HEK293 (cell line): ENCODE results near the gene PTK7.

Experiments
- BCL11B ChIP-seq: fragments of 450-650 bp; formaldehyde crosslinking; IDR thresholded peaks from 2 replicates; pipeline ENCODE4 v1.5.1; 2016; ENCODE audit warnings: low read depth, missing biosample characterization, missing genetic modification characterization
- CTCF ChIP-seq: fragments of 450-650 bp; formaldehyde crosslinking; IDR thresholded peaks from 2 replicates; pipeline ENCODE4 v1.5.1; 2016; ENCODE audit warnings: missing biosample characterization, missing genetic modification characterization
- HOXA7 ChIP-seq: sonication (generic); formaldehyde crosslinking; IDR thresholded peaks from 2 replicates; pipeline ENCODE4 v1.8.1; 2022; ENCODE audit warnings: missing genetic modification reagents, borderline replicate concordance
- WT1 ChIP-seq: fragments of 450-650 bp; formaldehyde crosslinking; IDR thresholded peaks from 2 replicates; pipeline ENCODE4 v1.5.1; 2016; ENCODE audit warnings: missing biosample characterization, missing genetic modification characterization
- ZFP37 ChIP-seq: fragments of 450-650 bp; formaldehyde crosslinking; IDR thresholded peaks from 2 replicates; pipeline ENCODE4 v1.5.1; 2016; ENCODE audit warnings: missing biosample characterization, missing genetic modification characterization
- ZNF292 ChIP-seq: fragments of 450-650 bp; formaldehyde crosslinking; IDR thresholded peaks from 2 replicates; pipeline ENCODE4 v1.5.1; 2016; ENCODE audit warnings: low read depth, missing biosample characterization, missing genetic modification characterization, borderline replicate concordance
- ZNF747 ChIP-seq: fragments of 450-650 bp; formaldehyde crosslinking; IDR thresholded peaks from 2 replicates; pipeline ENCODE4 v1.5.1; 2016; ENCODE audit warnings: missing biosample characterization, missing genetic modification characterization
- ZNF776 ChIP-seq: fragments of 450-650 bp; formaldehyde crosslinking; IDR thresholded peaks from 2 replicates; pipeline ENCODE4 v1.5.0; 2017; ENCODE audit warnings: missing biosample characterization, missing genetic modification characterization, borderline replicate concordance
- TF ChIP-seq, protein P1 (sequence below): fragments of 450-650 bp; formaldehyde crosslinking; IDR thresholded peaks from 2 replicates; pipeline ENCODE4 v1.5.1; 2016; ENCODE audit warnings: missing biosample characterization, missing genetic modification characterization

DNA sequence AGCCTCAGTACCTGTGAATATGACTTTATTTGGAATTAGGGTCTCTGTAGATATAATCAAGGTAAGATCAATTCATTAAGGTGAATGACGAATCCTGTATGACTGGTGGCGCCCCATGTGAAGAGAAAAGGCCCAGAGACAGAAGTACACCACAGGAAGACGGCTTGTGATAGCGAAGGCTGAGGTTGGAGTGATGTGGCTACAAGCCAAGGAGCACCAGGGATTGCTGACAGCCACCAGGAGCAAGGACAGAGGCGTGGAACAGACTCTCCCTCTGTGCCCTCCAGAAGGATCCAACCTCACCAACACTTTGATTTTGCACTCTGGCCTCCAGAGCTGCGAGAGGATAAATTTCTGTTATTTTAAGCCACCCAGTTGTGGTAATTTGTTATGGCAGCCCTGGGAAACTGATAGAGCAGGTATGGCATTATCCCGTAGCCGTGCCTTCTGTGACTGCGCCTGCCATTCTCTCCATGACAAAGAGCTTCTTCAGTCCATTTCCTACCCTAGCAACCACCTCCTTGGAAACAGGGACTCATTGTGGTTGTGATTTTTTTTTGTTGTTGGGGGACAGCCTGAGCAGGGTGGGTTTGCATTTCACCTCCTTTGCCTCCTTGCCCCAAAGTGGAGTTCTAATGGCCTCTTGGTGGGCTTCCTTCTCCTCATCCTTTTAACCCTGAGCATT lies 29.6 kb downstream of the PTK7 start:
- no peak for TF ChIP-seq ZNF747 (tag by site-specific recombination)
- no peak for TF ChIP-seq HOXA7
- no peak for TF ChIP-seq CTCF
- no peak for TF ChIP-seq ZNF292 (tag by site-specific recombination)
- no peak for TF ChIP-seq BCL11B
- TF ChIP-seq, protein P1, sequence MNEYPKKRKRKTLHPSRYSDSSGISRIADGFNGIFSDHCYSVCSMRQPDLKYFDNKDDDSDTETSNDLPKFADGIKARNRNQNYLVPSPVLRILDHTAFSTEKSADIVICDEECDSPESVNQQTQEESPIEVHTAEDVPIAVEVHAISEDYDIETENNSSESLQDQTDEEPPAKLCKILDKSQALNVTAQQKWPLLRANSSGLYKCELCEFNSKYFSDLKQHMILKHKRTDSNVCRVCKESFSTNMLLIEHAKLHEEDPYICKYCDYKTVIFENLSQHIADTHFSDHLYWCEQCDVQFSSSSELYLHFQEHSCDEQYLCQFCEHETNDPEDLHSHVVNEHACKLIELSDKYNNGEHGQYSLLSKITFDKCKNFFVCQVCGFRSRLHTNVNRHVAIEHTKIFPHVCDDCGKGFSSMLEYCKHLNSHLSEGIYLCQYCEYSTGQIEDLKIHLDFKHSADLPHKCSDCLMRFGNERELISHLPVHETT (tag by site-specific recombination) = no peak
- TF ChIP-seq ZNF776 = no peak
- TF ChIP-seq WT1 (tag by site-specific recombination) = no peak
- TF ChIP-seq ZFP37 (tag by site-specific recombination) = no peak
